Astrocyte (in vitro differentiated cells and primary cell): ENCODE results near the gene RECK. TPM values are rescaled to one million over a fixed set of nuclear protein-coding genes. Genes with fewer than 3 reads are reported as not detected.
A peak's percentile ranks its signal among the peaks of the same experiment; 100 is the strongest.

Source experiments
- DNase-seq: peaks from one replicate; pipeline ENCODE4 v3.0.0-alpha.2; 2010; ENCODE audit warnings: low read depth
- FAIRE-seq: peaks from 2 replicates; lab custom pipeline; 2011; peaks lifted over from hg19 to GRCh38; lab: Jason Lieb, UNC
- H2AFZ ChIP-seq: 2 replicates; pipeline ENCODE4 v1.6.0; 2012; ENCODE audit warnings: low read depth, low read length, inconsistent platforms
- H3K27ac ChIP-seq: 2 replicates; pipeline ENCODE4 v1.5.1; 2011; ENCODE audit warnings: low read depth, low read length, inconsistent platforms
- H3K27me3 ChIP-seq: 2 replicates; pipeline ENCODE4 v1.6.0; 2011; ENCODE audit warnings: low read length, inconsistent platforms; ENCODE audit not compliant: insufficient read depth
- H3K36me3 ChIP-seq: 2 replicates; pipeline ENCODE4 v1.5.1; 2011; ENCODE audit warnings: low read length, inconsistent platforms; ENCODE audit not compliant: insufficient read depth
- H3K4me1 ChIP-seq: 2 replicates; pipeline ENCODE4 v1.5.1; 2011; ENCODE audit warnings: low read length, inconsistent platforms; ENCODE audit not compliant: insufficient read depth
- H3K4me2 ChIP-seq: 2 replicates; pipeline ENCODE4 v1.6.0; 2012; ENCODE audit warnings: low read length, inconsistent platforms
- H3K4me3 ChIP-seq: 2 replicates; pipeline ENCODE4 v1.5.1; 2011; ENCODE audit warnings: low read depth, mild to moderate bottlenecking, low read length, inconsistent platforms; ENCODE audit not compliant: insufficient read depth
- H3K79me2 ChIP-seq: 2 replicates; pipeline ENCODE4 v1.6.0; 2012; ENCODE audit warnings: mild to moderate bottlenecking, low read length, inconsistent platforms; ENCODE audit not compliant: insufficient read depth
- H3K9ac ChIP-seq: 2 replicates; pipeline ENCODE4 v1.6.0; 2012; ENCODE audit warnings: mild to moderate bottlenecking, low read length, inconsistent platforms
- H3K9me3 ChIP-seq: 2 replicates; pipeline ENCODE4 v1.5.1; 2012; ENCODE audit warnings: low read depth, mild to moderate bottlenecking, low read length, inconsistent platforms; ENCODE audit not compliant: insufficient read depth
- H4K20me1 ChIP-seq: 2 replicates; pipeline ENCODE4 v1.6.0; 2012; ENCODE audit warnings: low read length, inconsistent platforms; ENCODE audit not compliant: insufficient read depth
- H3K27ac Mint-ChIP-seq: one replicate; pipeline ENCODE4 v1.8.0; 2021; ENCODE audit warnings: mild to moderate bottlenecking, mixed read lengths; ENCODE audit not compliant: unreplicated experiment
- H3K27me3 Mint-ChIP-seq: one replicate; pipeline ENCODE4 v1.8.0; 2021; ENCODE audit warnings: low read depth, mixed read lengths; ENCODE audit not compliant: unreplicated experiment
- H3K36me3 Mint-ChIP-seq: one replicate; pipeline ENCODE4 v1.8.0; 2021; ENCODE audit warnings: low read depth, mixed read lengths; ENCODE audit not compliant: unreplicated experiment
- H3K4me1 Mint-ChIP-seq: one replicate; pipeline ENCODE4 v1.8.0; 2021; ENCODE audit warnings: low read depth, mixed read lengths; ENCODE audit not compliant: unreplicated experiment
- H3K4me3 Mint-ChIP-seq: one replicate; pipeline ENCODE4 v1.8.0; 2021; ENCODE audit warnings: mild to moderate bottlenecking, moderate library complexity, mixed read lengths; ENCODE audit not compliant: unreplicated experiment
- H3K9me3 Mint-ChIP-seq: one replicate; pipeline ENCODE4 v1.8.0; 2021; ENCODE audit warnings: mild to moderate bottlenecking, mixed read lengths; ENCODE audit not compliant: unreplicated experiment
- CTCF ChIP-seq: IDR thresholded peaks from 2 replicates; pipeline ENCODE4 v1.5.1; 2011; ENCODE audit warnings: low read depth, mild to moderate bottlenecking, inconsistent platforms, low read length, moderate library complexity; ENCODE audit not compliant: insufficient read depth
- EZH2 ChIP-seq: IDR thresholded peaks from 2 replicates; pipeline ENCODE4 v1.6.1; 2012; ENCODE audit warnings: mild to moderate bottlenecking, low read length, inconsistent platforms; ENCODE audit not compliant: insufficient read depth
- total RNA-seq: library from RNA; stranded (reverse); gene quantifications from 2 replicates; pipeline ENCODE4 v1.2.1, GENCODE V29; 2021

Gene RECK
- total RNA-seq, 1 donor from 2014 or later, result 21.6 TPM

- peak; percentile 87 for DNase-seq
- H3K9me3 Mint-ChIP-seq, result no peaks in the 10 kb centered on the region
- no peak overlapping the region for H3K27ac ChIP-seq
Measured at GRCh38 chr9:36018891-36019720, 17.6 kb upstream of the RECK start.

GRCh38 chr9:36021968-36022367, 14.7 kb upstream of the RECK start:
- H3K79me2 ChIP-seq, result no peaks in the 10 kb centered on the region
- no peaks in the 10 kb centered on the region for H3K27me3 ChIP-seq
- TF ChIP-seq CTCF (no peak), EZH2 (no peak)
- Mint-ChIP-seq H3K9me3 (no peaks in the 10 kb centered on the region), H3K4me3 (no peak overlapping the region), H3K27ac (no peak overlapping the region), H3K4me1 (no peaks in the 10 kb centered on the region), H3K27me3 (peaks cover 14% of the 10 kb centered on the region), H3K36me3 (no peaks in the 10 kb centered on the region)
- H3K4me2 ChIP-seq, result no peak overlapping the region
- DNase-seq (no peak), FAIRE-seq (no peak)
- no peak overlapping the region for H3K4me3 ChIP-seq
- H3K9me3 ChIP-seq, result no peaks in the 10 kb centered on the region
- H3K9ac ChIP-seq, result no peak overlapping the region
- H2AFZ ChIP-seq, result no peak overlapping the region
- no peaks in the 10 kb centered on the region for H4K20me1 ChIP-seq
- H3K36me3 ChIP-seq, result no peaks in the 10 kb centered on the region
- H3K27ac ChIP-seq, result no peak overlapping the region
- H3K4me1 ChIP-seq, result no peaks in the 10 kb centered on the region

More at GRCh38 chr9:36018891-36019720, 17.6 kb upstream of the RECK start:
- Mint-ChIP-seq H3K27me3 (peaks cover 21% of the 10 kb centered on the region), H3K36me3 (no peaks in the 10 kb centered on the region), H3K4me1 (no peaks in the 10 kb centered on the region), H3K27ac (no peak overlapping the region), H3K4me3 (no peak overlapping the region)
- Histone ChIP-seq H3K9ac (no peak overlapping the region), H3K79me2 (no peaks in the 10 kb centered on the region), H3K9me3 (no peaks in the 10 kb centered on the region), H3K27me3 (no peaks in the 10 kb centered on the region), H3K36me3 (no peaks in the 10 kb centered on the region), H4K20me1 (no peaks in the 10 kb centered on the region), H2AFZ (no peak overlapping the region), H3K4me3 (no peak overlapping the region), H3K4me1 (no peaks in the 10 kb centered on the region), H3K4me2 (no peak overlapping the region)
- FAIRE-seq, result no peak
- TF ChIP-seq EZH2 (no peak), CTCF (no peak)
